Subcutaneous adipose tissue (tissue), 4 donors: ENCODE measurements around the gene SGCG. TPM values are rescaled to one million over a fixed set of nuclear protein-coding genes. Genes with fewer than 3 reads are reported as not detected.

Experiments
- total RNA-seq, 4 donors: library from RNA; depleted of rRNA; stranded (reverse); fragments of >200 nt; gene quantifications; one replicate each; pipeline ENCODE4 v1.1.0, GENCODE V29; 2016
- TF ChIP-seq, protein P1 (sequence below): fragments of 450-650 bp; IDR thresholded peaks from one replicate; pipeline ENCODE4 v1.5.1; 2016; ENCODE audit warnings: low read depth, mild to moderate bottlenecking, control low read depth, antibody characterized with exemption, moderate library complexity

Gene SGCG
- total RNA-seq, 4 donors from 2014 or later, result 0.82 to 10.3 (median 5.2) TPM

DNA sequence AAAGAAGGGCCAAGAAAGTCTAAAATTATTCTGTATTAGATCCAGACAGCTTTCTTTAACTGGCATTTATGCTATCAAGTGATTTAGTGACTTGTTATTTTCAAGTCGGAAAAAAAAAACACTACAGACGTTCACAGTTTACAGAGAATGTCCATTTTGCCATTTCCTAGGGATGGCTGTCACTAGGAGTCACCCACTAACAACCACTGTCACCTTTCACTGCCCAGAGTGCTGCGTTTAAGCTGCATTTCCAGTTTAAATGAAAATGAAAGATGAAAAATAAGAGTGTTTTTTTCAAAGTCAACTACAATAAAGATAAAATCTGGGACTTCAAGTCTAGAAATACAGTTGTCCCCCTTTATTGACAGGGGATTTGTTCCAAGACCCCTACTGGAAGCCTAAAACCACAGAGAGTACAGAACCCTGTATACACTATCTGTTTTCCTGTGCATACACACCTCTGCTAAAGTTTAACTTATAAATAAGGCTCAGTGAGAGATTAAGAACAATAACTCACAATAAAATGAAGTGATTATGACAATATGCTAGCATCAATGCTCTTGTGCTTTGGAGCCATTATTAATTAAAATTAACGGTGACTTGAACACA, 140.3 kb downstream of the SGCG start:
- TF ChIP-seq, protein P1, sequence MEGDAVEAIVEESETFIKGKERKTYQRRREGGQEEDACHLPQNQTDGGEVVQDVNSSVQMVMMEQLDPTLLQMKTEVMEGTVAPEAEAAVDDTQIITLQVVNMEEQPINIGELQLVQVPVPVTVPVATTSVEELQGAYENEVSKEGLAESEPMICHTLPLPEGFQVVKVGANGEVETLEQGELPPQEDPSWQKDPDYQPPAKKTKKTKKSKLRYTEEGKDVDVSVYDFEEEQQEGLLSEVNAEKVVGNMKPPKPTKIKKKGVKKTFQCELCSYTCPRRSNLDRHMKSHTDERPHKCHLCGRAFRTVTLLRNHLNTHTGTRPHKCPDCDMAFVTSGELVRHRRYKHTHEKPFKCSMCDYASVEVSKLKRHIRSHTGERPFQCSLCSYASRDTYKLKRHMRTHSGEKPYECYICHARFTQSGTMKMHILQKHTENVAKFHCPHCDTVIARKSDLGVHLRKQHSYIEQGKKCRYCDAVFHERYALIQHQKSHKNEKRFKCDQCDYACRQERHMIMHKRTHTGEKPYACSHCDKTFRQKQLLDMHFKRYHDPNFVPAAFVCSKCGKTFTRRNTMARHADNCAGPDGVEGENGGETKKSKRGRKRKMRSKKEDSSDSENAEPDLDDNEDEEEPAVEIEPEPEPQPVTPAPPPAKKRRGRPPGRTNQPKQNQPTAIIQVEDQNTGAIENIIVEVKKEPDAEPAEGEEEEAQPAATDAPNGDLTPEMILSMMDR, result no peak

DNA sequence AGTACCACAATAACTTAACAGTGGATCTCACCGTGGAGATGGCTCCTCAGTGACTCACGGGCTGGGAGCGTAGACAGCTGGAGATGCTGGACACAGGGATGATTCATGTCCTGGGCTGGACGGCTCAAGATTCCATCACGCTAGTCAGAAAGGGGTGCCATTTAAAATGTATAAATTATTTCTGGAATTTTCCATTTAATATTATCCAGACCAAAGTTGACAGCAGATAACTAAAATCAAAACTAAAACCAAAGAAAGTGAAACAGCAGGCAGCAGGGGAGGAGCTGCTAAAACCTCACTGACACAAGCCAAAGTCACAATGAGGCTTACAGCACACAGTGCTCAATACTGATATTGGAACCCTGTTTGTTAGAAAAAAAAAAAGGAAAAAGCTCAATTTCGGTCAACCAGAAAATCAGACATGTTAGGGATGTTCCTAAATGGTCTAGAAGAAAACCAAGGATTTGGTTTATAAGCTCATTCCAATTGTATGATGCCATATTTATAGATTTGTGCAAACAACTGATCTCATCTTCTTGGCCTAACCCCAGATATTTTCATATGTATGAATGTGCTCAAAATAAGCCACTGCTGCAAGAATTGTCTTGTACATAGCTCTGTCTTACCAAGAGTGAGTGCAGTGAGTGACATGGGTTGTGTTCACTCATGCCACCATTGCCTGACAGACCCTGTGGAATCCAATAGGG, 140.9 kb downstream of the SGCG start:
- TF ChIP-seq, protein P1, result no peak

DNA sequence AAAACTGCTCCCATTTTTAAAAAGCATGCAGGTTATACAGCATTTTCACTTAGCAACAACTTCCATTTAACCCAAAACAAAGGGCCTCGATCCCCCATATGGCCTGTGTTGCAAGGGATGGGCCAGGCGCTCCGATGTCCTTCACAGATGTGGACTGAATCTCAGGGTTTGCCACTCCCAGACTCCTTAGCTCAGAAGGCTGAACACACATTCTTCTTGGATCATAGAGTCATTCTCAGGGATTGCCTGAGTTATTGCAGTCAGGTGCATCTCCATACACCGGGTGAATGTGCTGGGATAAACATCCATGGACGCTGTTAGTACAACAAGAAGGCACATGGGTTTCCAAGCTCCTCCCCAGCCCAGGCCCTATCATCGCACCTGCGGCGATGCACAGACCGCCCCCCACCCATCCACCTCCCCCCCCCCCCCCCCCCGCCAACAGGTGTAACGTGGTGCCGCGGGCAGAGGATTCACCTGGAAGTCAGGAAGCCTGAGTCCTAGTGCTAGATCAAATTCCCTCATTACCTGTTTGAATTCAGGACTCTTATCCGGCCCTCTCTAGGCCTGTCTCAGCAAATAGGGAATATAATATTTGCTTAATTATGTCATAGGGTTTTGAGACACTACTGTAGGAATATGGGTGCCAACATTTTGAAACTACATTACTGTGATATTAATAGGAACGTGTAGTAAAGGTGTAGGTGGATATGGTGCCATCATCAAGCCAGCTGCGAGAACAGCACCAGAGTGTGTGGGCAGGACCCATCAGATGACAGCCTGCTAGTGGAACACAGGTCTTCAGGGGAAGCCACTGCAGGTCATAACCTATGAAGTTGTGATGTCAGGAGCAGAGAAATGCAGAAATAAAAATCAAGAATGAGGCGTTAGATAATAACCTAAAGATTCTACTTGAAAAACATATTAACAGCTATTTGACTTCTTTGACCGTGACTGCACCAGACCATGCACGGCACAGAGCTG, 141.9 kb downstream of the SGCG start:
- TF ChIP-seq, protein P1, result no peak

DNA sequence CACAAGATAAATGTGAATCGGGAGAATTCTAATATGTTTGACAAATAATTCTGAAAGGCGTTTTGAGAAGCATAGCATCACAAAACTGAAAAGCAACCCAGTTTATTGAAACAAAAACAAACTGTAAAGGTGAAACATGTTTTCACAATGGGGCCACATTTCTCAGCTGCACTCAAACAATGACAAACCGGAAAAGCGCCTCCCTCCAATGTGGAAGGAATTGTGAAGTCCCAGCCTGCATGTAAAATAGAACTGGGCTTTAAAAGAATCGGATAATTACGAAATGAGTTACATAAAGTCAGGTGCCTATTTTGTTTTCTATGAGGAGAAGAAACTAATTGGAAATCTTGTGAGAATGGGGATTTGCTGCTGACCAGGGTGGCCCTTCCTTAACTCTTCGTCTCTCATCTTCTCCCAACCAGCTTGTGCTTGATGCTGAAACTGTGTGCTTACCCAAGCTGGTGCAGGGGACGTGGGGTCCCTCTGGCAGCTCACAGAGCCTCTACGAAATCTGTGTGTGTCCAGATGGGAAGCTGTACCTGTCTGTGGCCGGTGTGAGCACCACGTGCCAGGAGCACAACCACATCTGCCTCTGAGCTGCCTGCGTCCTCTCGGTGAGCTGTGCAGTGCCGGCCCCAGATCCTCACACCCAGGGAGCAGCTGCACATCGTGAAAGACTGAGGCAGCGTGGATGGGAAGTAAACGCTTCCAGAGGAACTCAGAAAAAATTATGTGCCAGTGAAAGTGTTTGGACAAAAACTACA, 143.3 kb downstream of the SGCG start:
- TF ChIP-seq, protein P1, result no peak

DNA sequence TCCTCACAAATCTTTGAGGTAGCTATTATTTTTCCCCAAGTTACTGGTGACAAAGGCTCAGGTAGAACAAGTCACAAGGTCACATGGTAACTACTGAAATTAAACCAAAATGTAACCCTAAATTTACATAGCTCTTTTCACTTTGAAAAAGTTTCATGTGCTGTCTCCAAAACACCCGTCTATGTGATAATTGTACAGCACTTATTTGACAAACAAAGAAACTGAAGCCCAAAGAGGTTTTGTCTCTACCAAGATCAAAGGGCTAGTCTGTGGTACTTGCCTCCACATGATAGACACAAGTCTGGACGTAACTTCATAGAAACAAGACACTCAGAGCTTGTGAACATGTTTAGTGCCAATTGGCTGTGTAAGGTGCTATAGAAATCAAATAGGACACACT, 144.4 kb downstream of the SGCG start:
- TF ChIP-seq, protein P1, result no peak

DNA sequence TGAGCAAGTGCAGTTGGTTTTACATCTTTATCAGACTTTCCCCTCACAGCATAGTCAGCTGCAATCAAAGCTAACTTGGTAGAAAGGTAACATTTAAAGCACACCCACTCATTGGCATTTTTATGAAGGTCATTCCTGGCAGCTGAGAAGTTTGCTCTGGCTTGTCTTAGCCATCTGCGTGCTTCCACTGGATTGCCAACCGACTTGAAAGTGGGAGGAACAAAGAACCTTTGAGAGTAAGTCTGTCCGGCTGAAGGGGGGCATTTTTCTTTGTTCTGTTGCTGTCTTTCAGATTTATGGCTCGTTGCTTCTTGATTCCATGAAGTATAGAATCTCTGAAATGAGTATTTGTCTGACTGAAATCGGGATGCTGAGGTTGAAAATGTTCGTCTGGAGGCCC, 149.6 kb downstream of the SGCG start:
- TF ChIP-seq, protein P1, result no peak
